ENCODE measurements around the gene RAB40B. TPM values are rescaled to one million over a fixed set of nuclear protein-coding genes. Genes with fewer than 3 reads are reported as not detected.

The RAB40B gene
- total and polyA plus RNA-seq, 2 donors (not counting 1 experiment from before 2014, with no cell fraction given): 4.7 to 8.0 TPM

GRCh38 chr17:82658331-82658730, 40.2 kb downstream of the RAB40B start:
- DNase-seq (no peak), ATAC-seq (ENCODE audit: low read depth) (no peak)
- ChIA-PET CTCF (no interaction called here), POLR2A (no interaction called here)
- no peak overlapping the region for H3K4me2 ChIP-seq (replicated peaks; ENCODE audit: low read depth, low read length, poor library complexity, severe bottlenecking)
- H3K27ac ChIP-seq (ENCODE audit: low read length in 2 of 2): no peak overlapping the region
- H3K4me3 ChIP-seq (ENCODE audit: control extremely low read depth in 1 of 5, extremely low read depth in 1 of 5, insufficient read depth in 1 of 5, low read depth in 2 of 5, low read length in 4 of 5): no peak overlapping the region
- no peaks in the 10 kb centered on the region for H3K4me1 ChIP-seq (ENCODE audit: control insufficient read depth in 2 of 2, insufficient read depth in 2 of 2, low read length in 2 of 2)
- Mint-ChIP-seq H3K27me3 (no peaks in the 10 kb centered on the region), H3K4me1 (peaks cover 8% of the 10 kb centered on the region), H3K9me3 (ENCODE audit: insufficient read depth) (no peaks in the 10 kb centered on the region), H3K4me3 (no peak overlapping the region), H3K27ac (no peak overlapping the region)
- H3K9ac ChIP-seq (ENCODE audit: low read length): no peak overlapping the region
- H3K36me3 ChIP-seq (replicated peaks in 1 of 2; ENCODE audit: control extremely low read depth in 1 of 2, control insufficient read depth in 1 of 2, extremely low read depth in 1 of 2, insufficient read depth in 2 of 2, low read length in 1 of 2): peaks cover 0 to 2% of the 10 kb centered on the region in 2 experiments
- H2AFZ ChIP-seq (ENCODE audit: insufficient read depth, low read depth, low read length, poor library complexity, severe bottlenecking): no peak overlapping the region
- 95% methylated on average over 23 of the region's 23 CpGs for WGBS (ENCODE audit: insufficient coverage)
- intact Hi-C loops (cut with micrococcal nuclease): no loop called here
- H3K27me3 ChIP-seq (replicated peaks in 1 of 4; ENCODE audit: control extremely low read depth in 1 of 4, control insufficient read depth in 3 of 4, insufficient read depth in 4 of 4, low read length in 3 of 4): no peaks in the 10 kb centered on the region
- H4K20me1 ChIP-seq (ENCODE audit: control insufficient read depth, insufficient read depth, low read length, poor library complexity, severe bottlenecking): no peaks in the 10 kb centered on the region
- no peaks in the 10 kb centered on the region for H3K79me2 ChIP-seq (ENCODE audit: control insufficient read depth, insufficient read depth, low read length)
- peaks cover 0 to 5% (median 0%) of the 10 kb centered on the region in 3 donors for H3K9me3 ChIP-seq (ENCODE audit: control extremely low read depth in 1 of 3, control insufficient read depth in 2 of 3, insufficient read depth in 1 of 3, low read length in 2 of 3)
- TF ChIP-seq CTCF (IDR thresholded peaks at IDR 0.05): no peak
- TF ChIP-seq EZH2 (IDR thresholded peaks at IDR 0.05; ENCODE audit: borderline replicate concordance, insufficient read depth, low read depth, low read length, poor library complexity, severe bottlenecking): no peak

GRCh38 chr17:82657926-82658325, 40.6 kb downstream of the RAB40B start:
- no peak overlapping the region for H3K4me2 ChIP-seq (replicated peaks; ENCODE audit: low read depth, low read length, poor library complexity, severe bottlenecking)
- CTCF ChIA-PET: no interaction called here
- intact Hi-C loops (cut with micrococcal nuclease): no loop called here
- no peak overlapping the region for H3K27ac ChIP-seq (ENCODE audit: low read length in 2 of 2)
- ATAC-seq (ENCODE audit: low read depth) (no peak), DNase-seq (no peak)
- Mint-ChIP-seq H3K27me3 (no peaks in the 10 kb centered on the region), H3K9me3 (ENCODE audit: insufficient read depth) (no peaks in the 10 kb centered on the region), H3K27ac (no peak overlapping the region), H3K4me3 (no peak overlapping the region), H3K4me1 (peaks cover 8% of the 10 kb centered on the region)
- H3K36me3 ChIP-seq (replicated peaks in 1 of 2; ENCODE audit: control extremely low read depth in 1 of 2, control insufficient read depth in 1 of 2, extremely low read depth in 1 of 2, insufficient read depth in 2 of 2, low read length in 1 of 2): peaks cover 0 to 2% of the 10 kb centered on the region in 2 experiments
- H3K79me2 ChIP-seq (ENCODE audit: control insufficient read depth, insufficient read depth, low read length): no peaks in the 10 kb centered on the region
- no peaks in the 10 kb centered on the region for H3K4me1 ChIP-seq (ENCODE audit: control insufficient read depth in 2 of 2, insufficient read depth in 2 of 2, low read length in 2 of 2)
- POLR2A ChIA-PET: no interaction called here
- H3K9ac ChIP-seq (ENCODE audit: low read length): no peak overlapping the region
- H3K9me3 ChIP-seq (ENCODE audit: control extremely low read depth in 1 of 3, control insufficient read depth in 2 of 3, insufficient read depth in 1 of 3, low read length in 2 of 3): peaks cover 0 to 5% (median 0%) of the 10 kb centered on the region in 3 donors
- H3K4me3 ChIP-seq (ENCODE audit: control extremely low read depth in 1 of 5, extremely low read depth in 1 of 5, insufficient read depth in 1 of 5, low read depth in 2 of 5, low read length in 4 of 5): no peak overlapping the region
- 96% methylated on average over 17 of the region's 19 CpGs for WGBS (ENCODE audit: insufficient coverage)
- no peaks in the 10 kb centered on the region for H4K20me1 ChIP-seq (ENCODE audit: control insufficient read depth, insufficient read depth, low read length, poor library complexity, severe bottlenecking)
- no peaks in the 10 kb centered on the region for H3K27me3 ChIP-seq (replicated peaks in 1 of 4; ENCODE audit: control extremely low read depth in 1 of 4, control insufficient read depth in 3 of 4, insufficient read depth in 4 of 4, low read length in 3 of 4)
- TF ChIP-seq CTCF (IDR thresholded peaks at IDR 0.05) (no peak), EZH2 (IDR thresholded peaks at IDR 0.05; ENCODE audit: borderline replicate concordance, insufficient read depth, low read depth, low read length, poor library complexity, severe bottlenecking) (no peak)
- no peak overlapping the region for H2AFZ ChIP-seq (ENCODE audit: insufficient read depth, low read depth, low read length, poor library complexity, severe bottlenecking)

Measured in B cell (primary cell).